Endothelial cell of umbilical vein (primary cell): ENCODE results near the gene LRP3. TPM values are rescaled to one million over a fixed set of nuclear protein-coding genes. Genes with fewer than 3 reads are reported as not detected.

Experiments used
- BruUV-seq: library from RNA; stranded (reverse); fragments of 400-500 nt; replicated peaks from 2 replicates; lab custom pipeline; 2021; lab: Mats Ljungman, UMichigan
- CTCF ChIA-PET: fragments of 300-600, 350-600 bp; sonication (Branson Sonifier 250); formaldehyde crosslinking; loops from one replicate; lab custom pipeline; 2021; ENCODE audit warnings: antibody characterized with exemption, inconsistent platforms; lab: Charles Lee
- POLR2A ChIA-PET: fragments of 300-600, 350-600 bp; sonication (Branson Sonifier 250); formaldehyde crosslinking; loops from one replicate; lab custom pipeline; 2021; ENCODE audit warnings: antibody characterized with exemption, inconsistent platforms; lab: Charles Lee
- DNase-seq: peaks from one replicate; pipeline ENCODE4 v3.0.0-alpha.2; 2011; ENCODE audit warnings: low read depth, low spot score
- FAIRE-seq: peaks from 2 replicates; lab custom pipeline; 2011; peaks lifted over from hg19 to GRCh38; lab: Jason Lieb, UNC
- H2AFZ ChIP-seq: 2 replicates; pipeline ENCODE4 v1.6.0; 2012; ENCODE audit warnings: low read depth, low read length, control low read depth, inconsistent platforms
- H3K27ac ChIP-seq: 2 replicates; pipeline ENCODE4 v1.5.1; 2011; ENCODE audit warnings: low read depth, mild to moderate bottlenecking, control low read depth, low read length, moderate library complexity; ENCODE audit not compliant: insufficient read depth
- H3K27me3 ChIP-seq, 2 experiments: 2 replicates each; pipeline versions ENCODE4 v1.6.0 to v1.6.1; 2011; ENCODE audit warnings: low read length in 2 of 2, mixed read lengths in 1 of 2; ENCODE audit not compliant: control insufficient read depth in 2 of 2, insufficient read depth in 2 of 2
- H3K36me3 ChIP-seq, 2 experiments: 2 replicates in 1 of 2; 3 replicates in 1 of 2; pipeline ENCODE4 v1.5.1; 2011; ENCODE audit warnings: low read length in 2 of 2, mild to moderate bottlenecking in 1 of 2, moderate library complexity in 1 of 2; ENCODE audit not compliant: control insufficient read depth in 2 of 2, insufficient read depth in 2 of 2; ENCODE audit errors: extremely low read depth in 1 of 2
- H3K4me1 ChIP-seq: 3 replicates; pipeline ENCODE4 v1.5.1; 2011; ENCODE audit warnings: mild to moderate bottlenecking, low read length; ENCODE audit not compliant: control insufficient read depth, insufficient read depth; ENCODE audit errors: extremely low read depth
- H3K4me2 ChIP-seq: 2 replicates; pipeline ENCODE4 v1.6.1; 2011; ENCODE audit warnings: low read length, control low read depth, mixed read lengths; ENCODE audit not compliant: insufficient read depth
- H3K4me3 ChIP-seq, 3 experiments: fragments of 200-600 bp in 1 of 3; sonication (generic), shearing (Covaris generic) in 1 of 3; replicated peaks in 1 of 3; 2 replicates each; pipeline ENCODE4 v1.5.1; 2011 to 2016; ENCODE audit warnings: control low read depth in 3 of 3, low read length in 3 of 3, mild to moderate bottlenecking in 2 of 3, inconsistent platforms in 1 of 3, low read depth in 1 of 3, moderate library complexity in 1 of 3; ENCODE audit not compliant: insufficient read depth in 1 of 3
- H3K79me2 ChIP-seq: 2 replicates; pipeline ENCODE4 v1.6.0; 2012; ENCODE audit warnings: low read length, inconsistent platforms; ENCODE audit not compliant: control insufficient read depth, insufficient read depth
- H3K9ac ChIP-seq: replicated peaks from 2 replicates; pipeline ENCODE3; 2011; ENCODE audit warnings: low read length, control low read depth; ENCODE audit not compliant: insufficient read depth; ENCODE audit errors: extremely low read depth
- H3K9me1 ChIP-seq: replicated peaks from 3 replicates; pipeline ENCODE4 v1.6.0; 2011; ENCODE audit warnings: mild to moderate bottlenecking, low read length; ENCODE audit not compliant: control insufficient read depth, insufficient read depth; ENCODE audit errors: extremely low read depth
- H3K9me3 ChIP-seq: replicated peaks from 2 replicates; pipeline ENCODE4 v1.5.1; 2012; ENCODE audit warnings: low read length, inconsistent platforms; ENCODE audit not compliant: control insufficient read depth, insufficient read depth
- H4K20me1 ChIP-seq: replicated peaks from 2 replicates; pipeline ENCODE3; 2011; ENCODE audit warnings: mild to moderate bottlenecking, low read length; ENCODE audit not compliant: control insufficient read depth, insufficient read depth; ENCODE audit errors: extremely low read depth
- CTCF ChIP-seq, 2 donors: IDR thresholded peaks; 1 replicate in 1 of 2; 2 replicates in 1 of 2; pipeline ENCODE4 v1.5.1; 2011; ENCODE audit warnings: low read length in 2 of 2, mild to moderate bottlenecking in 2 of 2, moderate library complexity in 2 of 2, control low read depth in 1 of 2, inconsistent platforms in 1 of 2, low read depth in 1 of 2; ENCODE audit not compliant: insufficient read depth in 1 of 2; ENCODE audit errors: extremely low read depth in 1 of 2
- EZH2 ChIP-seq: IDR thresholded peaks from 2 replicates; pipeline ENCODE4 v1.6.1; 2012; ENCODE audit warnings: borderline replicate concordance, low read depth, mild to moderate bottlenecking, moderate library complexity, low read length, inconsistent platforms; ENCODE audit not compliant: severe bottlenecking
- FOS ChIP-seq: IDR thresholded peaks from 2 replicates; pipeline ENCODE4 v1.6.1; 2011; ENCODE audit warnings: mild to moderate bottlenecking, low read length, moderate library complexity, borderline replicate concordance; ENCODE audit not compliant: insufficient read depth
- GATA2 ChIP-seq: IDR thresholded peaks from 2 replicates; pipeline ENCODE4 v1.7.0; 2011; ENCODE audit warnings: low read depth, mild to moderate bottlenecking, moderate library complexity, mixed read lengths, low read length; ENCODE audit not compliant: insufficient read length, insufficient read depth
- JUN ChIP-seq: IDR thresholded peaks from 2 replicates; pipeline ENCODE4 v1.6.1; 2011; ENCODE audit warnings: borderline replicate concordance, low read depth; ENCODE audit not compliant: insufficient read length, insufficient read depth
- MAX ChIP-seq: IDR thresholded peaks from 2 replicates; pipeline ENCODE4 v1.6.1; 2011; ENCODE audit not compliant: insufficient read depth, insufficient read length
- MYC ChIP-seq: IDR thresholded peaks from one replicate; pipeline ENCODE4 v1.6.1; 2011; ENCODE audit warnings: mild to moderate bottlenecking, low read depth, low read length
- POLR2A ChIP-seq: IDR thresholded peaks from 2 replicates; pipeline ENCODE4 v1.6.1; 2012; ENCODE audit warnings: low read depth, mild to moderate bottlenecking, control low read depth, low read length
- POLR2AphosphoS5 ChIP-seq: IDR thresholded peaks from 2 replicates; pipeline ENCODE4 v1.6.1; 2012; ENCODE audit warnings: low read depth, mild to moderate bottlenecking, control low read depth, low read length, moderate library complexity; ENCODE audit not compliant: insufficient read depth
- dilution Hi-C: fragments of 300-500 bp; cut with MboI; formaldehyde crosslinking; loops from one replicate; pipeline ENCODE4 v1.15.0; 2019; ENCODE audit warnings: low sequenced_read_pairs; ENCODE audit not compliant: extremely low pct_ligation_motif_present
- intact Hi-C: fragments of 100-400 bp; cut with micrococcal nuclease; formaldehyde crosslinking; loops from one replicate; pipeline ENCODE4 v1.10.0; 2022
- polyA plus RNA-seq, 4 experiments: library from polyadenylated mRNA; depleted of rRNA in 3 of 4; stranded (reverse) in 3 of 4; unstranded in 1 of 4; fragments of >200 nt; gene quantifications; 2 replicates each; pipeline versions ENCODE4 v1.2.1 to v1.2.3, GENCODE V29; 2011 to 2012; ENCODE audit warnings: missing spikeins in 1 of 4
- total RNA-seq: library from RNA; stranded (reverse); gene quantifications from 2 replicates; pipeline ENCODE4 v1.2.3, GENCODE V29; 2021

The LRP3 gene
- total and polyA plus RNA-seq, 2 donors (not counting 3 experiments of a cell fraction or from before 2014, with no cell fraction given): 14.3 to 19.4 TPM

- no peak for DNase-seq
- FAIRE-seq: no peak
- CTCF ChIA-PET: interaction anchor here (3.2 kb wide), 1 partner anchor 33 kb away, joined by 17 read pairs; no protein-coding TSS in a partner anchor
- no peaks in the 10 kb centered on the region for H3K9me1 ChIP-seq
- H3K27ac ChIP-seq: no peak overlapping the region
- H3K4me2 ChIP-seq: no peak overlapping the region
- no peak overlapping the region for H3K9ac ChIP-seq
- H3K4me1 ChIP-seq: no peaks in the 10 kb centered on the region
- H2AFZ ChIP-seq: no peak overlapping the region
- H3K36me3 ChIP-seq: no peaks in the 10 kb centered on the region
- H3K79me2 ChIP-seq: no peaks in the 10 kb centered on the region
- H3K4me3 ChIP-seq: no peak overlapping the region
- dilution Hi-C loops: no loop called here
- intact Hi-C loops: no loop called here
- no peaks in the 10 kb centered on the region for H3K9me3 ChIP-seq
- H3K27me3 ChIP-seq: no peaks in the 10 kb centered on the region
- no TSS peak for BruUV-seq
- H4K20me1 ChIP-seq: no peaks in the 10 kb centered on the region
- POLR2A ChIA-PET: no interaction called here
- TF ChIP-seq FOS: no peak
- TF ChIP-seq GATA2: no peak
- no peak for TF ChIP-seq JUN
- no peak for TF ChIP-seq POLR2A
- TF ChIP-seq MAX: no peak
- no peak for TF ChIP-seq POLR2AphosphoS5
- TF ChIP-seq EZH2: no peak
- no peak for TF ChIP-seq CTCF (IDR thresholded peaks at IDR 0.05; ENCODE audit: extremely low read depth in 1 of 2, insufficient read depth in 1 of 2, low read depth in 1 of 2, low read length in 2 of 2)
- TF ChIP-seq MYC: no peak
Observed at GRCh38 chr19:33150852-33151518, 43.1 kb upstream of the LRP3 start.
